ENCODE results near the gene MAU2.
"Not testable (repeated sequence)": the region's sequence is repeated elsewhere in the genome, so short reads cannot be mapped to it uniquely, and the experiment has no call there.

The MAU2 gene

DNA sequence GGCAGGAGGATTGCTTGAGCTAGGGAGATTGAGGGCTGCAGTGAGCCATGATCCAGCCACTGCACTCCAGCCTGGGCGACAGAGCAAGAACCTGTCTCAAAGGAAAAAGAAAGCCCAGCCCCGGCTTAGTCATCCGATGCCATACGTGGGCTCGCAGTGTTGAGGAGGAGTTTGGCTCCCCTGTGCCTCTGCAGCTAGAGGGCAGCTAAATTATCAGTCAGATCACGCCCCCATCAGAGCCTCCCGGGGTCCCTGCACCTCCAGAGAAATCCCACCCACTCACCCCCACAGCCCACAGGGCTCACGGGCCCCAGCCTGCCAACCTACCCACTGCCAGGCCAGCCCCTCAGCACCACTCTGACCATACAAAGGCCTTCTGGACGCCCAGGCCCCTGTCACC lies 27.6 kb downstream of the MAU2 start:
- no peak for DNase-seq

DNA sequence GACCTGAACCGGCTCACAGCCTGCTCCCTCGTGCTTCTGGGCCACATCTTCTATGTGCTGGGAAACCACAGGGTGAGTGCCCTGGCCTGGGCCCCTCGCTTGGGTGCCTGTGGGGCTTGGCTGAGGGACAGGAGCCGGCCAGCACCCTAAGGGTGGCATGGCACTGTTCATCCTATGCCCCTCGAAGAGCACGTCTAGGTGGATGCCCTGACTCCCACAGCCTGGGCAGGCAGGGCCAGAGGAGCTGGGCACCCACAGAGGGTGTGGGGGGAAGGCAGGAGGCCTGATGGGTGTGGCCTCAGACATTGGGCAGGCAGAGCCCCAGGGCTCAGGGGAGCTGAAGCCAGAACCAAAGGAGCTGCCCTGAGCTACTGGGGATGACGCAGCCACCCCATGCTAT lies 28.7 kb downstream of the MAU2 start:
- no peak for DNase-seq

DNA sequence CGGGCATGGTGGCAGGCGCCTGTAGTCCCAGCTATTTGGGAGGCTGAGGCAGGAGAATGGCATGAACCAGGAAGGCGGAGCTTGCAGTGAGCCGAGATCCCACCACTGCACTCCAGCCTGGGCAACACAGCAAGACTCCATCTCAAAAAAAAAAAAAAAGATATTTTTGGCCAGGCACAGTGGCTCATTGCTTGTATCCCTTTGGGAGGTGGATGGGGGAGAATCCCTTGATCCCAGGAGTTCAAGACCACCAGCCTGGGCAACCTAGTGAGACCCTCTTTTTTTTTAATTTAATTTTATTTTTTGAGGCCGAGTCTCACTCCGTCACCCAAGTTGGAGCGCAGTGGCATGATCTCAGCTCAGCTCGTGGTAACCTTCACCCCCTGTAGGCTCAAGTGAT lies 30.1 kb downstream of the MAU2 start:
- not testable (repeated sequence) for DNase-seq

DNA sequence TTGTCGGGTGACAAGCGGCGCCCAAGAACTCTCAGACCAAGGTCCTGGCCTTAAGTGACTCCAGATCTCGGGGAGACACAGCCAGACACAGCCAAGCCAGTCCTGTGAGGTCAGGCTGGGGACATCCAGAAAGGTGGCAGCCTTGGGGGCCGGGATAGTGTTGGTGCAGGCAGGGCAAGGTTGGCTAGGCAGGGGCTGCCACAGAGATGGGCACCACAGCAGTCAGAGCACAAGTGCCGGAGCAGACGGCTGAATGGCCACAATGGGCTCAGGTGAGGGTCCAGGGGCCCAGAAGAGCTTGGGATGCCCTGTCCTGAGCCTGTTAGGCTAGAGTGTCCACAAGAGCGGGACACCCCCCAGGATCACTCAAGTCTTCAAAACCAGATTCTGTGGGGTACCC lies 32.2 kb downstream of the MAU2 start:
- DNase-seq = no peak

DNA sequence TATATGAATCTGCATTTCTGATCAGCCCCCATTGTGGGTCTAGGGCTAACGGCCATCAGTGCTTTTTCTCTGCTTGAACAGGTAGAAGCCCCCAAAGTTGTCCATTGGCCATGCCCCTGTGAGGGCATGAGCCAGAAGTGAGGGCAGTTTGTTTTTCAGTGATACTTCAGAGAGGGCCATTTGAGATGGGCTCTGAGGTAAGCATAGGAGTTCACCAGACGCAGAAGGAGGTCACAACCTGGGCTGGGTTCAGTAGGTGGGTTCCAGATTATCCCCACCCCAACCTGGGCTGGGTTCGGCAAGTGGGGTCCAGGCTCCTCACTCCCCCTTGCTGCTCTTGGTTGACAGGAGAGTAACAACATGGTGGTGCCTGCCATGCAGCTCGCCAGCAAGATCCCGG lies 33.4 kb downstream of the MAU2 start:
- no peak for DNase-seq

DNA sequence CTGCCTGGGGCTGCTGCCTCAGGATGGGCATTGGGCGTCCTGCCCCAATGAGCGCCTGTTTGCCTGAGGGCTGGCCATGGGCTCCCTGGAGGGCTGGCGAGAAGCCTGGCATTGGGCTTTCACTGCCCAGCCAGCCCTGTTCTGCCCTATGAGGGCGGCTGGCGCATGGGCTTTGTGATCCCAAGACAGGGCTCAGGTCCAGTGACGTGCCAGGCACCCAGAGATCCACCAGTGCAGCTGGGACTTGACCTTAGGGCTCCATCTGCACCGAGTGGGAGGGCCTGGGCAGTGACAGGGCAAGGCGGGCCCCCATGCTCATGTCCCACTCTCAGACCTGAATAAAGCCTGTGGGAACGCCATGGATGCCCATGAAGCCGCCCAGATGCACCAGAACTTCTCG lies 34.3 kb downstream of the MAU2 start:
- no peak for DNase-seq

DNA sequence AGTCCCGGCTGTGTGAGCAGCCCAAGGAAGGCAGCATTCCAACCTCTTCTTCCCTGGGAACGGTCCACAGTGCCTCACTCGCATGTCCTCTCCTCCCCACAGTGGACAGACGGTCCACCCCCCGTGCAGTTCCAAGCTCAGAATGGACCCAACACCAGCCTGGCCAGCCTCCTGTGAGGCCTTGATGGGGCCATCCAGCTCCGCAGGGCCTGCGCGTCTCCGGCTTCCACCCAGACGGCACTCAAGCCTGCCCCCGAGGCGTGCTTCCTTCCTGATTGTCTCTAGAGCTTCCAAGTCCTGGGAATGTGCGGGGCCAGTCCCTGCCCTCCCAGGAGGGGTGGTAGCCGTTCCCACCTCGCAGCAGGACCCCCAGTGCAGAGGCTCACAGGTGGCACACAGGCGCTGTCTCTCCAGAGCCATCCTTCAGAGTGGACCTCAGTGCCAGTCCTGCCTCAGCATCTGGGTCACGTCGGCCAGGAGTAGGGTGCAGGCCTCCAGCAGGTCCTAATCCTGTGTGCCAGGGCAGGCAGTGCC lies 35.0 kb downstream of the MAU2 start:
- no peak for DNase-seq

DNA sequence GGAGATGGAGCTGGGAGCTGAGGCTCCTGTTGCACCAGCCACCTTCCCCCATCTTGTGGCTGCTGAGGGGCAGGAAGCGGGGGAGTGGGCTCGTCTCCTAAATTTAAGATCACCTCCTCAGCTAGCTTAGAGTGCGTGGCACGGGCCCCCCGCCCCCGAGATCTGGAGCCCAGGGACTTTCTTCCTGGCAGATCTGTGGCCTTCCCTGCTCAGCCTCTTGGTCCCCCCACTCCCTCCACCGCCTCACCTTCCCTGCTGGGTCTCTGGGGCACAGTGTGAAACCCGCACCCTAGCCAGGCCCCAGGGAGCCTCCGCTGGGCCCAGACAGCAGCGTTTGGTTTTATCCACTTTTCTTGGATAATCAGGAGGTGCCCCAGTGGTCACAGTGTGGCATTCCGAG lies 35.9 kb downstream of the MAU2 start:
- DNase-seq = no peak

DNA sequence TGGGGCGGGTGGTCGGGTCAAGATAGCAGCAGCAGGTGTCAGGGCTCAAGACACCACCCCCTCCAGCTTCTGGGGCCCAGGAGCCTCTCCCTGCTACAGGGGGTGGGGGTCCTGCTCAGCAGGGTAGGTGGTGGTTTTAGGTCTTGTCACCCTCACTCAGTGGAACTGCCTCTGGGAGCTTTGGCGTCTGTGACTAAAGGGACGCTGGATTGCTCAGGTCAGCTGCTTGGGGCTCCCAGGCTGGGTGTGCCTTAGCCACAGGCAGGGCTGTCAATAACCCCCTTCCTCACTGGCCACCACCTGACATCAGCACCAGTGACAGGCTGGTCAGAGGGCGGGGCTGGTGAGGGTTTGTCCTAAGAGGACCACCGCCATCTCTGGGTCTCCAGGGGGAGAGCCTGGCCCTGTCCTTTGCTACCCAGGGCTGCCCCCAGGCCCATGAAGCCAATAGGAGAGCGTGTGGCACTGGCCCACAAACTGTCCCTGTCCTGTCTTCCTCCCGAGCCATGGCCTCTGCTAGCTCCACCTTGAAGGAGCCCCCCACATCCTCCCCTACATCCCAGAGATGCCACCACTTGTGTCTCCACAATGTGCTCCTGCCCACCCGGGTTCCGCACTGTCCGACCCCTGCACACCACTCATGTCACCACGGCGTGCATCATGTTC lies 36.4 kb downstream of the MAU2 start:
- DNase-seq = no peak

DNA sequence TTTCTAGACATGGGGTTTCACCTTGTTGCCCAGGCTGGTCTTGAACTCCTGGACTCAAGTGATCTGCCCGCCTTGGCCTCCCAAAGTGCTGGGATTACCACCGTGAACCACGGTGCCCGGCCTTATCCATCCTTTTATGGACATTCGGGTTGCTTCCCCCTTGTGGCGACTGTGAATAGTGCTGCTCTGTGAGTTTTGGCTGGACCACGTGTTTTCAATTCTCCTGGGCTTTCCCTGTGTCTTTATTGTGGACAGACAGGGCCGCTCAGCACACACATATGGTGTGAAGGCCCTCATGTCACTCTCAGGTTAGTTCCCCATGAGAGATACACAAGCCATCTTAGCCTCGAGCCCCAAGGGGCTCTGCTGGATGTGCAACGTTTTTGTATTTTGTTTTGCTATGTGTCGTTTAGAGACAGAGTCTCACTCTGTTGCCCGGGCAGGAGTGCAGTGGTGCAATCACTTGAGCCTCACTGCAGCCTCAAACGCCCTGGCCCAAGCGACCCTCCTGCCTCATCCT lies 40.5 kb downstream of the MAU2 start:
- peak; percentile 84 for DNase-seq

DNA sequence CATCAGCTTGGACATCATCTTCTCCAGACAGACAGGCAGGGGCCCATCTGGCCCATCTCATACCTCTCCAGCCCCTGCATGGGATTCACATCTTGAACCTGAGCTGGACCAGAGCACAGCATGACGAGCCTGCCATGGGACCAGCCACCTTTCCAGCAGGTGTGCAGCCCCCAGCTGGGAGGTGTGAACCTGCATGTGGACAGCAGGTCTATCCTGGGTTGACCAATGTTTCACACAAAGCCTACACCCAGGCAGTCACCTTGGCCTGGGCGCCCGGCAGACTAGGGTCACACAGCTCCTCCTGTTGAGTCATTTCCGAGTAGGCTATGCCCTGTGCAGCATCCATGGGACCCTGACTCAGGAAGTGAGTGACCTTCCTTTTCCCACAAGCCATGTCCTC lies 41.4 kb downstream of the MAU2 start:
- no peak for DNase-seq

DNA sequence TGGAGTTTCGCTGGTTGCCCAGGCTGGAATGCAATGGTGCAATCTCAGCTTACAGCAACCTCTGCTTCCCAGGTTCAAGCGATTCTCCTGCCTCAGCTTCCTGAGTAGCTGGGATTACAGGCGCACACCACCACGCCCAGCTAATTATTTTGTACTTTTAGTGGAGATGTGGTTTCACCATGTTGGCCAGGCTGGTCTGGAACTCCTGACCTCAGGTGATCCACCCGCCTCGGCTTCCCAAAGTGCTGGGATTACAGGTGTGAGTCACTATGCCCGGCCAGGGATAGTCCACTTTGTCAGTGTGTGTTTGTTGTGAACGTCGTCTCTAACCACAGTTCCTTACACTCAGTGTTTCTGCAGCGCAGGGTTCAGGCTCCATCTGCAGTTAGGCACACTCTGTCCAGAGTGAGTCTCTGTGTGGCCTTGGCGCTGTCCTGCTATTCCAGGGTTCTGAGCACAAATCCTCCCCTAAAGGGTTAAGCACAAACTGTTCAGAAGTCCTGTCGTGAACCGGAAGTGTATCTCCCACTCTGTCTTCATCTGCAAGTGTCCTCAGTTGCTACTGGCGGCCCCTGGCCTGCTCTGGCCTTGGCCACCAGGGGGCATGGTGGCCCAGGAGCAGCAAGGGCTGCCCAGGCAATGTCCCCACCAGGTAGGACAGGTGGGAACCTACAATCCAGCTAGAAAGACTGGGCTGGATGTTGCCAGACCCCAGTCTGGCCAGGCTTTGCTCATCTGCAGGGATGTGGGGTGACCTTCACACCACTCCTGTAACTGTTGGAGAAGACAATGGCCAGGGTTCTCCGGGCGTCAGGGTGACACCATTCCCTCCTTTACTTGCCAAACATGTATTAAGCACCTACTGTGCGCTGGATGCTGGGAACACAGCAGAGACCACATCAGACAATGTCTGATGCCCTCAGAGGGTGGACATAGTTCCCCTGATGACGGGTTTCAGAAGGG lies 46.1 kb downstream of the MAU2 start:
- DNase-seq = peak; percentile 81

DNA sequence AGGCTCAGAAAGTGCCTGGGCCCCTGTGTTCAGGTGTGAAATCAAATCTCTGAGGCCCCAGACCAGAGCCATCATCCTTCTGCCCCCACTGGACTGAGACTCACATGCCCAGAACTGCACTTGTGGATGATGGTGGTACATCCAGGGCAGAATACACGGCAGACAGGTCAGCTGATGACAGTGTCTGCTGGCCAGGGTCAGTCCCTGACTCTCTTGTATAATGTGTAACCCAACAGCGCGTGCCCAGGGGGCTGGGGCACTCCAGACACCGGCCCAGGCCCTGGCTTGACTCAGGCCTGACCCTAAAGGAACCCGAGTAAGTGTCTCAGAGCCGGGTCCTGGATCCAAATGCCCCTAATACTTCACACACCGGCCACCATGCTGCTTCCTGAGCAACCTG lies 47.5 kb downstream of the MAU2 start:
- no peak for DNase-seq

DNA sequence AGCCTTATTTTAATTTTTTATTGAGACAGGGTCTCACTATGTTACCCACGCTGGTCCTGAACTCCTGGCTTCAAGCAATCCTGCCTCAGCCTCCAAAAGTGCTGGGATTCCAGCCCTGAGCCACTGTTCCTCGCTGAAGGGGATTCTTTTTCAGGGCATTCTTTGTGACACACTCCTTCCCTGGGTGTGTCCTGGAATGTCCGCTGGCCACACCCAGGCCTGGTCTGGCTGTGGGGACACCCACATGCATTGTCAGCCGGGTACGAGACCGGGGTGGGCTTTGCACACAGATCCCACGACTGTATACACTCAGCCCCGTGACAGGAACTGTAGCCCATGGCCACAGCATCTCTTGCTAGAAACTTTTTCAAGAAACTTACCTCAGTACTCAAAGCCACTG lies 50.4 kb downstream of the MAU2 start:
- DNase-seq = no peak

DNA sequence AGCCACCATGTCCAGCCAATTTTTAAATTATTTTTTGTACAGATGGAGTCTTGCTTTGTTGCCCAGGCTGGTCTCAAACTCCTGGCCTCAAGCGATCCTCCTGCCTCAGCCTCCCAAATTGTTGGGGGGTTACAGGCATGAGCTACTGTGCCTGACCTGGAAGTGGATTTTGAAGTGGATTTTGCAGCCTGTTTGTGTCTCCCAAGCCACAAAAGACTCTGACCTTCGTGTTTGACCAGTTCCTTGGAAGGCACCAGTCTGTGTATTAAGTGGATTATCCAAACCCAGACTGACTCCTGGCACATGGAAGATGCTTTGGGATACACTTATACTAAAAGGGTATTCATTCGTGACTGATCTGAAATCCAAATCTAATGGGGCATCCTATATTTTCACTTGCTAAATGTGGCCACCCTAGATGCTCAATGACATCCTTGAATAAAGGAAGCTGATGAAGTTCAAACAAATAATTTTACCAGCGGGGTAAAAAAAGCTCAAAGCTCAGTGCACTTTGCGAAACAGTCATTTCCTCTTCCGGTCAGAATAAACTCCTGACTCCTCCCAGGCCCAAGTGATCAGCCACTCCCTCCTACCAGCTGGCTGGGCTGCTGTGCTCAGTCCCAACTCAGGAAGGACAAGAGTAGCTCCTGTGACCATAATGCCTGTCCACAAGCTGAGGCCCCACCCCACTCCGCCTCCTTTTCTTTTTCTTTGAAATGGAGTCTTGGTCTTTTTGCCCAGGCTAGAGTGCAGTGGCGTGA lies 52.2 kb downstream of the MAU2 start:
- DNase-seq = peak; percentile 88

DNA sequence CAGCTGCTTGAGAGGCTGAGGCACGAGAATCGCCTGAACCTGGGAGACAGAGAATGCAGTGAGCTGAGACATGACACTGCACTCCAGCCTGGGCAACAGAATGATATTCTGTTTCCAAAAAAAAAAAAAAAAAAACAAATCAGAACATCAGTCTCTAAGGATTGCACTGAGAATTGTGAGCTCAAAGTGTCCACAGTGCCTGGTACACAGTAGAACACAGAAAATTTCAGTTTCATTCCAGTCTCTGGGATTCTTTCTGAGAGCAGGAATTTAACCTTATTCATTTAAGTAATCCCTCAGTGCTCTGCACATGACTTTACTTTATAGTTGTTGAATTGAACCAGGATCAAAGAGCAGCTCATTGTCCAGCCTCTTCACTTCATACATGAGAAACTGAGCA lies 58.9 kb downstream of the MAU2 start:
- DNase-seq = no peak

DNA sequence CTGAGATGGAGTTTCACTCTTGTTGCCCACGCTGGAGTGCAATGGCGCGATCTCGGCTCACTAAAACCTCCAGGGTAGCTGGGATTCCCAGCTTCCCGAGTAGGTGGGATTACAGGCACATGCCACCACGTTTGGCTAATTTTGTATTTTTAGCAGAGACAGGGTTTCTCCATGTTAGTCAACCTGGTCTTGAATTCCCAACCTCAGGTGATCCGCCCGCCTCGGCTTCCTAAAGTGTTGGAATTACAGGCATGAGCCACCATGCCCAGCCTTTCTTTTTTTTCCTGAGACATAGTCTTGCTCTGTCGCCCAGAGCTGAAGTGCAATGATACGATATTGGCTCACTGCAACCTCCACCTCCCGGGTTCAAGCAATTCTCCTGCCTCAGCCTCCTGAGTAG lies 59.7 kb downstream of the MAU2 start:
- not testable (repeated sequence) for DNase-seq

DNA sequence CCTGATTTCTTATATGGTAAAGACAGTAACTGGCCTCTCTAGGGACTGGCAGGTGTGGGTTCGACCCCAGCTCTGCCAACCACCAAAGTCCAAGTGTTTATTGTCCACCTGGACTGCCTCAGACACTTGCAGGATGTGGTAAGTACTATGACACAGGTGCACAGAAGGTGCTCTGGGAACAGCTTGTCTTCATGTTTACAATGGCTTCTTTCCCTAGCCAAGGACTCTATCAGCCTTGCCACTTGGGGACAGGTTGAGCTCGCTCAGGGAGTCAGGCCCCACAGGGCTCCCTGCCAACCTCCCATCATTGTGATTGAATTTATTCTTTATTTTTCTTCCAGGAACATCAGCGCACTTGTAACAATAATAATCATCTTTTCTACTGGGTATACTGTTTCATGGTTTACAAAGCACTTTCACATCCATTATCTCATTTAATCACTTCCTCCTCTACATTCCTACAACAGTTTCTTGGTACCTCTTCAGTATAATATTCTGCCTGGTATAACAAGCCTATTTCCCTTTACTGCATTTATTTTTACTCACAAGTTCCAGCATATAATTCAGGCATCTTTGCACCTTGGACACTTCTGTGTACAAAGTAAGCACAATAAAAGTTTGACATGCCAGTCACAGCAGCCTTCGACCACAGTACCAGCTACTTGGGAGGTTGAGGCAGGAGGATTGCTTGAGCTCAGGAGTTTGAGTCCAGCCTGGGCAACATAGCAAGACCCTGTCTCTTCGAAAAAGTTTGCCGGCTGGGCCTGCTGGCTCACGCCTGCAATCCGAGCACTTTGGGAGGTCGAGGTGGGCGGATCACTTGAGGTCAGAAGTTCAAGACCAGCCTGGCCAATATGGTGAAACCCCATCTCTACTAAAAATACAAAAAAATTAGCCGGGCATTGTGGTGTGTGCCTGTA lies 60.6 kb downstream of the MAU2 start:
- peak; percentile 27 for DNase-seq

DNA sequence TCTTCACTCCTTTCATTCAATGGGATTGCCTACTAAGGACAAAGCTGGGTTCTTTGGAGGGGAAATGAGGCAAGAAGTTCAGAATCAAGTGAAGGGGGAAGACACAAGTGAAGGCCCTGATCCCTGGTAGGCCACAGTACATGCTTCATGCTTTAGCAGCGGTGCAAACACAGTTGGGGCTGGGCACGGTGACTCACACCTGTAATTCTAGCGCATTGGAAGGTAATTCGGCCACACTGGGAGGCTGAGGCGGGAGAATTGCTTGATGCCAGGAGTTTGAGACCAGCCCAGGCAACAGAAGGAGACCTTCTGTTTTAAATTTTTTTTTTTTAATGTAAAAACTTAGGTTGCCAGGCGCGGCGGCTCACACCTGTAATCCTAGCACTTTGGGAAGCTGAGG lies 61.5 kb downstream of the MAU2 start:
- no peak for DNase-seq

DNA sequence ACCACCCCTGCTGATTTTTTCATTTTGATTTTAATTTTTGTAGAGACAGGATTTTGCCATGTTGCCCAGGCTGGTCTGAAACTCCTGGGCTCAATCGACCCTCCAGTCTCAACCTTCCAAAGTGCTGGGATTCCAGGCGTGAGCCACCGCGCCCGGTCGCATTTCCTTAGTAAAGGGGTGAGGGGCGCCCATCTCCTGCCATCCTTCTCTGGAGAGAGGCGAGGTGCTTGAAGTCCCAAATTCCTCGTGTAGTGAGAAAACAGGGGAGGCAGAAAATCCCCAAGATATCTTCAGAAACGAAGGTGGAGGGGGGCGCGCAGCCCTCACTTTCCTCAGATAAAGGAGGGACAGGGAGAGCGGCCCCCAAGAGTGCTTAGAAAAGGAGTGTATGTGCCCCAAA lies 63.9 kb downstream of the MAU2 start:
- no peak for DNase-seq

DNA sequence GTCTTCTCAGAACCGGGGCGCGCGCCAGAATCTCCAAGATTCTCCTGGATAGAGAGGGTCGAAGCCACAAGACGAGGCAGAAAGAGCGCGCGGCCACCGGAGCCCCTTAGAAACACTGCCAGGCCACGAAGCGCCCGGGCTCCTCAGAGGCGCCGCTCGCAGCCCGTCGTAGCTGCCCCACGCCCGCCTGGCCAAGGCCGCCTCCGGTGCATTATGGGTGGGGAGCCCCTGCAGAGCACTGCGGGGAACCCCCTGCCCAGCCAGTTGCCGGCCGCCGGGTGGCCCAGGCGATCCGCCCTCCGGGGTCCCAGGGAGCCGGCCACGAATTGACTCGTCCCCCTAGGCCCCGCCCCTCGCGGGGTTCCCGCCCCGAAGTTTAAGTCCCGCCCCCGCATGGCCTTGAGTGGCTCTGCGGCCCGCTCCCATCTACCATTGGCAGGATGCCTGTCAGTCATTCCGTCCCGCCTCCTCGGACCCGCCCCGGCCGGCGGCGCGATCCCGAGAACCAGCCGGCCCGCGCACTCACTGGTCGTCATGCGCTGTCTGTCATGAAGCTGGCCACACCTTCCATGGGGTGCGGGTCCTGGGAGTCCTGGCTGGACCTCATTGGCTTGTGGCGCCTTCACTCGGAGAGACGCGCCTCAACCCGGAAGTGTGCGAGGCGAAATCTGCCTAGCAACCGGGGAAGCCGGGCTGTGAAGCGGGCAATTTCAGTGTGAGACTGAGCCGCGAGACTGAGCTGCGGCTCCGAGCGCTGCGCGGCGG lies 64.7 kb downstream of the MAU2 start:
- DNase-seq = peak; percentile 100
